GM12892 (cell line): ENCODE measurements around the gene VWC2.

ENCODE experiments used
- POLR2A ChIP-seq: IDR thresholded peaks from 2 replicates; pipeline ENCODE4 v1.6.1; 2011; ENCODE audit warnings: low read depth, low read length, control low read depth
- POLR2AphosphoS5 ChIP-seq: IDR thresholded peaks from 2 replicates; pipeline ENCODE4 v1.6.1; 2011; ENCODE audit warnings: low read depth, low read length, control low read depth
- TAF1 ChIP-seq: IDR thresholded peaks from 2 replicates; pipeline ENCODE4 v1.6.1; 2011; ENCODE audit warnings: low read depth, mild to moderate bottlenecking, control low read depth, low read length, borderline replicate concordance

GRCh38 chr7:49927631-49928030, 154.2 kb downstream of the VWC2 start:
- TF ChIP-seq POLR2A (no peak), POLR2AphosphoS5 (no peak), TAF1 (no peak)
